Measurements from ENCODE around the gene TSPAN13. TPM values are rescaled to one million over a fixed set of nuclear protein-coding genes. Genes with fewer than 3 reads are reported as not detected.

TSPAN13 gene
- total RNA-seq, 2 experiments from 2014 or later, result 0.47 to 1.0 TPM

DNA sequence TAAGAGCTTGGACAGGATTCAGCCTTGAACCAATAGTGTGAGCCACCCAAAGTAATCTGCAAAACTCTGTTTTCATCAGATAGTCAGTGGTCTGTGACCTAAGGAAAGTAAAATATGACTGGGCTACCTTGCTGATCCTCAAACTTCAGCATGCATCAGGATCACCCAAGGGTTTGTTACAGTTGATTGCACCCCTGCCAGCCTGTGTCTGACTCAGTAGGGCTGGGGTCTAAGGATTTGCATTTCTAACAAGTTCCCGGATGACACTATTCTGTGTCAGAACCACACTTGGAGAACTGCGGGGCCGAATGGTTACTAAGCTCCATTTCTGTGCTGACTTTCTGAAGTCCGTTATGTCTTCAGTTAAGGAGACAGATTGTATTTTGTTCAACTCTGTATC is 40.6 kb upstream of the TSPAN13 start:
- CTCF ChIA-PET, result no interaction called here
- H3K9me3 Mint-ChIP-seq, result no peaks in the 10 kb centered on the region

DNA sequence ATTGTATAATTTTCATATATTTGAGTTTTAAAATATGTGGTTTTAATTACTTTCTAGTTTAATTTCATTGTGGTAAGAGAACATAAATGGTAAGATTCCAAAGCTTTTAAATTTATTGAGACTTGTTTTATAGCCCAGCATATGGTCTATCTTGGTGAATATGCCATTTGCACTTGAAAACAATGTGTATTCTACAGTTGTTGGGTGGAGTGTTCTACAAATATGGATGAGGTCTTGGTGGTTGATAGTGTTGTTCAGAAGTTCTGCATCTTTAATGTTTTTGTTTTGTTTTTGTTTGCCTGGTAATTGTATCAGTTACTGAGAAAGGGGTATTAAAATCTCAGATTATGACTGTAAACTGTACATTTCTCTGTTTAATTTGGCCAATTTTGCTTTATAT is 37.6 kb upstream of the TSPAN13 start:
- Mint-ChIP-seq H3K27me3 (no peaks in the 10 kb centered on the region), H3K9me3 (no peaks in the 10 kb centered on the region), H3K4me1 (ENCODE audit: low read depth) (peaks cover 17% of the 10 kb centered on the region), H3K4me3 (no peak overlapping the region), H3K27ac (no peak overlapping the region), H3K36me3 (ENCODE audit: low read depth) (peaks cover 28% of the 10 kb centered on the region)
- ChIA-PET CTCF (no interaction called here), POLR2A (interaction anchor here (0.7 kb wide), 1 partner anchor 107 kb away, joined by 5 read pairs; no protein-coding TSS in a partner anchor)
- ATAC-seq (no peak), DNase-seq (no peak)
- intact Hi-C loops (cut with micrococcal nuclease), result no loop called here
- TF ChIP-seq, protein P1, sequence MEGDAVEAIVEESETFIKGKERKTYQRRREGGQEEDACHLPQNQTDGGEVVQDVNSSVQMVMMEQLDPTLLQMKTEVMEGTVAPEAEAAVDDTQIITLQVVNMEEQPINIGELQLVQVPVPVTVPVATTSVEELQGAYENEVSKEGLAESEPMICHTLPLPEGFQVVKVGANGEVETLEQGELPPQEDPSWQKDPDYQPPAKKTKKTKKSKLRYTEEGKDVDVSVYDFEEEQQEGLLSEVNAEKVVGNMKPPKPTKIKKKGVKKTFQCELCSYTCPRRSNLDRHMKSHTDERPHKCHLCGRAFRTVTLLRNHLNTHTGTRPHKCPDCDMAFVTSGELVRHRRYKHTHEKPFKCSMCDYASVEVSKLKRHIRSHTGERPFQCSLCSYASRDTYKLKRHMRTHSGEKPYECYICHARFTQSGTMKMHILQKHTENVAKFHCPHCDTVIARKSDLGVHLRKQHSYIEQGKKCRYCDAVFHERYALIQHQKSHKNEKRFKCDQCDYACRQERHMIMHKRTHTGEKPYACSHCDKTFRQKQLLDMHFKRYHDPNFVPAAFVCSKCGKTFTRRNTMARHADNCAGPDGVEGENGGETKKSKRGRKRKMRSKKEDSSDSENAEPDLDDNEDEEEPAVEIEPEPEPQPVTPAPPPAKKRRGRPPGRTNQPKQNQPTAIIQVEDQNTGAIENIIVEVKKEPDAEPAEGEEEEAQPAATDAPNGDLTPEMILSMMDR (IDR thresholded peaks at IDR 0.05), result no peak

More for the DNA sequence above, 40.6 kb upstream of the TSPAN13 start:
- Mint-ChIP-seq H3K27me3 (no peaks in the 10 kb centered on the region), H3K27ac (no peak overlapping the region), H3K36me3 (ENCODE audit: low read depth) (peaks cover 34% of the 10 kb centered on the region), H3K4me1 (ENCODE audit: low read depth) (peaks cover 18% of the 10 kb centered on the region), H3K4me3 (no peak overlapping the region)
- intact Hi-C loops (cut with micrococcal nuclease), result no loop called here
- ATAC-seq, result no peak
- no peak for DNase-seq
- TF ChIP-seq, protein P1 (IDR thresholded peaks at IDR 0.05), result no peak
- POLR2A ChIA-PET, result no interaction called here

DNA sequence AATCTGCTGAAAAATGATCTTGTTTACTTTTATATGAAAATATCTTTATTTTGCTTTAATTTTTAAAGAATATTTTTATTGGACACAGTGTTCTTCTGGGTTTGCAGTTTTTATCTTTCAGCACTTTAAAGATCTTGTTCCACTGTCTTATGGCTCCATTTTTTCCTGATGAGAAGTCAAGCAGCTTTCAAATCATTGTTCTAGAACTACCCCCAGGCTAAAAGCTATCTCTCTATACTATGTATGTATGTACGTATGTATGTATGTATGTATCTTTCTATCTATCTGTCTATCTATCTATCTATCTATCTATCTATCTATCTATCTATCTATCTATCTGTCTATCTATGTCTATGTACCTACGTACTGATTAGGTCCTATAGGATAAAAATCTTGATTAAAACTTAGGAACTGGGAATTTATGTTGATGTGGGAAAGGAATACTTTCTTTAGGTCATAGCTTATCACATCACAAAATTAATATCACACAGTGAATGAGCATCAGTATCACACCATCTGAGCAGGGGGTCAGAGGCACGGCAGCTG is 35.4 kb upstream of the TSPAN13 start:
- H3K9me3 Mint-ChIP-seq, result no peaks in the 10 kb centered on the region
- H3K4me3 Mint-ChIP-seq, result no peak overlapping the region
- peaks cover 8% of the 10 kb centered on the region for H3K4me1 Mint-ChIP-seq (ENCODE audit: low read depth)
- ChIA-PET CTCF (no interaction called here), POLR2A (no interaction called here)
- ATAC-seq, result no peak
- TF ChIP-seq, protein P1 (IDR thresholded peaks at IDR 0.05), result no peak
- H3K36me3 Mint-ChIP-seq (ENCODE audit: low read depth), result peaks cover 12% of the 10 kb centered on the region
- intact Hi-C loops (cut with micrococcal nuclease), result no loop called here
- no peak overlapping the region for H3K27ac Mint-ChIP-seq
- no peak for DNase-seq
- H3K27me3 Mint-ChIP-seq, result no peaks in the 10 kb centered on the region

DNA sequence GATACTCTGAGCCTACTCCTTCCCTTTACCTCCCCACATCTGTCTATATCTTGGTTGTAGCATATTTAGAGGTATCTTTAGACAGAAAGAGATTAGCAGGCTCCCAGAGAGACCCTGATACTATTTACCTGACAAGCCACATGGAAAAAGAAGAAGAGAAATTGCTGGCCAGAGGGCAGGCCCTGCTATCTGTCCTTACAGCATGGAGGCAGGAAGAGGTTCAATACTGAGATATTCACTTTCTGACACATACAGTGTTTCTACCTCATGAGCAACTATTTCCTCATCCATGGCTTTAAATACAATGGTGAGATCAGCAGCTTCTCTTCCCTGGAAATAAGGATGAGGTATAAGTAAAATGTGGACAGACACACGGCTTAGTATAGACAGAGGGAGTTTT is 33.9 kb upstream of the TSPAN13 start:
- CTCF ChIA-PET, result no interaction called here
- Mint-ChIP-seq H3K36me3 (ENCODE audit: low read depth) (peaks cover 15% of the 10 kb centered on the region), H3K4me1 (ENCODE audit: low read depth) (peaks cover 8% of the 10 kb centered on the region), H3K27me3 (no peaks in the 10 kb centered on the region), H3K9me3 (no peaks in the 10 kb centered on the region), H3K4me3 (no peak overlapping the region), H3K27ac (no peak overlapping the region)
- intact Hi-C loops (cut with micrococcal nuclease), result no loop called here
- POLR2A ChIA-PET, result no interaction called here
- no peak for DNase-seq
- ATAC-seq, result no peak
- TF ChIP-seq, protein P1 (IDR thresholded peaks at IDR 0.05), result no peak

DNA sequence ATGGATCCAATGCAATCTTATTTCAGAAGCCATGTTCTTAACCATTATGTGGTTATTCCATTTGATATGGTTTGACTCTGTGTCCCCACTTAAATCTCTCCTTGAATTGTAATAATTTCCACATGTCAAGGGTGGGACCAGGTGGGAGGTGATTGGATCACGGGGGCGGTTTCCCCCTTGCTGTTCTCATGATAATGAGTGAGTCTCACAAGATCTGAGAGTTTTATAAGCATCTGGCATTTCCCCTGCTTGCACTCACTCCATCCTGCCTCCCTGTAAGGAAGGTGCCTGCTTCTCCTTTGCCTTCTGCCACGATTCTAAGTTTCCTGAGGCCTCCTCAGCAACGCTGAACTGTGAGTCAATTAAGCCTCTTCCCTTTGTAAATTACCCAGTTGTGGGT is 32.0 kb upstream of the TSPAN13 start:
- intact Hi-C loops (cut with micrococcal nuclease), result no loop called here
- Mint-ChIP-seq H3K27ac (no peak overlapping the region), H3K4me3 (no peak overlapping the region), H3K9me3 (no peaks in the 10 kb centered on the region), H3K27me3 (no peaks in the 10 kb centered on the region), H3K36me3 (ENCODE audit: low read depth) (peaks cover 10% of the 10 kb centered on the region), H3K4me1 (ENCODE audit: low read depth) (peaks cover 8% of the 10 kb centered on the region)
- peak; percentile 34 for DNase-seq
- no peak for ATAC-seq
- CTCF ChIA-PET, result no interaction called here
- POLR2A ChIA-PET, result no interaction called here
- TF ChIP-seq, protein P1 (IDR thresholded peaks at IDR 0.05), result no peak

Measured in activated CD8-positive, alpha-beta T cell treated with anti-CD3 and anti-CD28 coated beads for 36 hours (primary cell).